Memory B cell (primary cell): ENCODE results near the gene TMEM131L.
"Not testable (repeated sequence)": the region's sequence is repeated elsewhere in the genome, so short reads cannot be mapped to it uniquely, and the experiment has no call there.

Source experiments
- ATAC-seq: fragments of 150-1000 bp; cut with Tn5 transposase; 2 replicates; pipeline ENCODE4 v1.10.0; 2021; ENCODE audit warnings: low read depth, mild to moderate bottlenecking, moderate library complexity
- DNase-seq, 2 donors: peaks; one replicate each; pipeline ENCODE4 v3.0.0; 2022; ENCODE audit warnings: low spot score in 2 of 2
- H3K27ac Mint-ChIP-seq: one replicate; pipeline ENCODE4 v1.8.0; 2022; ENCODE audit warnings: mild to moderate bottlenecking, moderate library complexity, mixed read lengths
- H3K27me3 Mint-ChIP-seq: one replicate; pipeline ENCODE4 v1.8.0; 2022; ENCODE audit warnings: mixed read lengths
- H3K36me3 Mint-ChIP-seq: one replicate; pipeline ENCODE4 v1.8.0; 2022; ENCODE audit warnings: mild to moderate bottlenecking, mixed read lengths
- H3K4me1 Mint-ChIP-seq: one replicate; pipeline ENCODE4 v1.8.0; 2022; ENCODE audit warnings: mixed read lengths
- H3K4me3 Mint-ChIP-seq: one replicate; pipeline ENCODE4 v1.8.0; 2022; ENCODE audit warnings: mild to moderate bottlenecking, moderate library complexity, mixed read lengths
- H3K9me3 Mint-ChIP-seq: one replicate; pipeline ENCODE4 v1.8.0; 2022; ENCODE audit warnings: mixed read lengths

Gene TMEM131L

DNA sequence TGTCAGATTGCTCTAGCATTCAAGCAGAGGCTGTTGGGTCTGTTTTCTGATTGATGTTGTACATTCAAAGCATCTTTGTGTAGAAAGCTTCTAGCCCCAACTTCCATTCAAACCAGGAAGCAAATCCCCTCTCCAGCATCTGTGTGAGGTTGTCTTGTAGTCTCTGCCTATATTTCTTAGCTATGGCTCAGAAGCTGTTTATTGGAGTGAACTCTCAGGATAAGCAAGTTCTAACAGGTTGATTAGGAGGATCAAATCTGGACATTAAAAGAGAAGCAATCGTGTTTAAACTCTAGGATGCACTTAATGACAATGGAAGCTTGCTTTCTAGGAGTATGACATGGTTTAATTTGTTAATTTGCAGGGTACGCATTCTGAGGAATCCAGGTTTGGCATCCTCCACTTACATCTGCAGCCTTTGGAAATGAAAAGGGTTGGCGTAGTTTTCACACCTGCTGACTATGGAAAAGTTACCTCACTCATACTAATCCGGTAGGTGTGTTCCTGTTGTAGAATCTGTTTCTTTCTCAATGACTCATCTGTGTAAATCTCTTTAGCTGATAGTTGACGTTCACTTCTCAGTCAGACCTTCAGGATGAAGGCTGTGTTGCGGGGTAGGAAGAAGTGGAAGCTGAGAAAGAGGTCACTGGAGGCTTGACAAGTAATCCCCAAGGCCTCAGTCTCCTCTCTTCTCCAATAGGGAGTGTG is 129.9 kb downstream of the TMEM131L start:
- Mint-ChIP-seq H3K4me1 (peaks cover 5% of the 10 kb centered on the region), H3K4me3 (no peak overlapping the region), H3K27ac (peak overlapping the region; percentile 79), H3K36me3 (peaks cover 26% of the 10 kb centered on the region), H3K9me3 (no peaks in the 10 kb centered on the region), H3K27me3 (no peaks in the 10 kb centered on the region)
- no peak for DNase-seq
- no peak for ATAC-seq

DNA sequence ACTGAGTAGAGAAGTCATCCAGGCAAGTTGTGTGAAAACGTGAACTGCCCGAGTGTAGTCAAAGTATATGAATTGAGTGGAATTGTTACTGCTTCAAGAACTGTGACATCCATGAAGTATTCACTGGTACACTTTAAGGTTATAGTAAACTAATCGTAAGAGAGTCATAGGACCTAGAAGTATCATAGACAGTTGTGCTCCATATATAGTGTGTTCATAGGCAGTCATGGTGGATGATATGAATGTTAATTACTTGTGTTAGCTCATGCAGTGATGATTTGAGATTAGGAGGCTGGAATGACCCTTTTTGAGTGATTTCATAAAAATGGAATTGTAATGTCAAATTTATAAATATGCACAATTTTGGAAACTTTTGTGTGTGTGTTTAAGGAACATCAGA is 136.6 kb downstream of the TMEM131L start:
- Mint-ChIP-seq H3K36me3 (peaks cover 32% of the 10 kb centered on the region), H3K27ac (peak overlapping the region; percentile 87), H3K4me3 (no peak overlapping the region), H3K4me1 (peaks cover 5% of the 10 kb centered on the region), H3K9me3 (no peaks in the 10 kb centered on the region), H3K27me3 (no peaks in the 10 kb centered on the region)
- ATAC-seq (no peak), DNase-seq (no peak)

DNA sequence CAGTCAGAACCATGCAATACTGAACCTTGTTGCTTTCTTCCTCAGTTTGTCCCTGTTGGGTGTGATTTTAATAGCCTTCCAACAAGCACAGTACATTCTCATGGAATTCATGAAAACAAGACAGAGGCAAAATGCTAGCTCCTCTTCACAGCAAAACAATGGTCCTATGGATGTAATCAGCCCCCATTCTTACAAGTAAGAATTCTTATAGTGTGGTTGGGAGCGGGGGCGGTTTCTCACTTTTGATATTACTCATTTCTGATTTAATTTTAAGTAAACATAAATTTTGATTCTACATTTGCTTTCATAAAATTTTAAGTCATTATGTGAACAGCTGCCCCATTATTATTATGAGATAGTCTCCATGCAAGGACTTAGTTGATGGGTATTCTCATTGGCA is 137.1 kb downstream of the TMEM131L start:
- DNase-seq = no peak
- Mint-ChIP-seq H3K4me1 (peaks cover 5% of the 10 kb centered on the region), H3K4me3 (no peak overlapping the region), H3K27ac (peak overlapping the region; percentile 87), H3K9me3 (no peaks in the 10 kb centered on the region), H3K36me3 (peaks cover 31% of the 10 kb centered on the region), H3K27me3 (no peaks in the 10 kb centered on the region)
- ATAC-seq = no peak

DNA sequence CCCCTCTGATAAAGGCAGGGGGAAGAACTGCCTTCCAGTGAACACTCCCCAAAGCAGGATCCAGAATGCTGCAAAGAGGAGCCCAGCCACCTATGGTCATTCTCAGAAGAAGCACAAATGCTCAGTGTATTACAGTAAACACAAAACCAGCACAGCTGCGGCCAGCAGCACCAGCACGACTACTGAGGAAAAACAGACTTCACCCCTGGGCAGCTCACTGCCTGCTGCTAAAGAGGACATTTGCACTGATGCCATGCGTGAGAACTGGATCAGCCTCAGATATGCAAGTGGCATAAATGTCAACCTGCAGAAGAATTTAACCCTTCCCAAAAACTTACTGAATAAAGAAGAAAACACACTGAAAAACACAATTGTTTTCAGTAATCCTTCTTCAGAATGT is 137.7 kb downstream of the TMEM131L start:
- Mint-ChIP-seq H3K27me3 (no peaks in the 10 kb centered on the region), H3K9me3 (no peaks in the 10 kb centered on the region), H3K4me3 (no peak overlapping the region), H3K36me3 (peaks cover 31% of the 10 kb centered on the region), H3K4me1 (peaks cover 6% of the 10 kb centered on the region), H3K27ac (no peak overlapping the region)
- DNase-seq (no peak), ATAC-seq (no peak)

DNA sequence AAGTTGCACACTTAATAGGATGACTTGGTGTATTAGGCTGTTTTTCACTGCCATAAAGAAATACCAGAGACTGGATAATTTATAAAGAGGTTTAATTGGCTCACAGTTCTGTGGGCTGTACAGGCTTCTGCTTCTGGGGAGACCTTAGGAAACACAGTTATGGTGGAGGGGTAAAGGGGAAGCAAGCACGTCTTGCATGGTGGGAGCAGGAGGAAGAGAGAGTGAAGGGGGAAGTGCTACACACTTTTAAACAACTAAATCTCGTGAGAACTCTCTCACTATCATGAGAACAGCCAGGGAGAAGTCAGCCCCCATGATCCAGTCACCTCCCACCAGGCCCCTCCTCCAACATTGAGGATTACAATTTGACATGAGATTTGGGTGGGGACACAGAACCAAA is 142.9 kb downstream of the TMEM131L start:
- DNase-seq, H3K27me3 Mint-ChIP-seq, H3K4me3 Mint-ChIP-seq, H3K9me3 Mint-ChIP-seq: not testable (repeated sequence)
- ATAC-seq = peak; percentile 93
- Mint-ChIP-seq H3K27ac (peak overlapping the region; percentile 51), H3K4me1 (peaks cover 11% of the 10 kb centered on the region), H3K36me3 (peaks cover 48% of the 10 kb centered on the region)

DNA sequence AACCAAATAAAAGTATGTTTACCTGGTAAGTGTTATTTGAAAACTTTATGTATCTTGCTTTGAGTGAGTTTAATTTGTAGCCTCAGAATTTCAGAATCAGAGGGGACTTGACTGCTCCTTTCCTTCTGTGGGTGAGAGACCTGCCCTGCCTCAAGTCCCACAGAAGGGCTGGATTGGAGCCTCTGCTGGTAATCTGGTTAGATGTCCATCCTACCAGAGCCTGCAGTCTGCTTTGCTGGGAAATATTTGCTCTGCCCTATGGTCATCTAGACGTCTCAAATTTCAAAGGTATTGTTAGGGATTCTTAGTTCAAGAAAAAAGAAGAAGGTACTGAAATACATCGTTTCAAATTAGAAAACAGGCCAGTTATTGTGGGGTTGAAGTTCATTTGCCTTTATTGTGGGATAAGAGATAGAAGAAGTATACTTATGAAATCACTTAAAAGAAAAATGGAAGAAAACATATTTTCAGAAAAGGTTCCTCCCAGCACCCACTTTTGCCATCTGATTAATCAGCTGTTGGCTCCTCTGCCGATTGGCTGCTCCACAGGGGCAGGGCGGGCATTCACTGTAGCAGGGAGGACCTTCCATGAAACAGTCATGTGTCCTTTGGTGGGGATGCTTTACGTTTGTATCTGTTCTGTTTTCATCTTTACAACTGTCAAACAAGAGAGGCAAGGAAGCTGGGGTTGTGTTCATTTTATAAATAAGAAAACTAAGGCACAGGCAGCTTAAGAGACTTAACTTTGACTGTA is 144.6 kb downstream of the TMEM131L start:
- peaks cover 20% of the 10 kb centered on the region for H3K4me1 Mint-ChIP-seq
- H3K36me3 Mint-ChIP-seq = peaks cover 57% of the 10 kb centered on the region
- ATAC-seq (no peak), DNase-seq (no peak)
- no peaks in the 10 kb centered on the region for H3K27me3 Mint-ChIP-seq
- H3K9me3 Mint-ChIP-seq = no peaks in the 10 kb centered on the region
- no peak overlapping the region for H3K4me3 Mint-ChIP-seq
- H3K27ac Mint-ChIP-seq = no peak overlapping the region

DNA sequence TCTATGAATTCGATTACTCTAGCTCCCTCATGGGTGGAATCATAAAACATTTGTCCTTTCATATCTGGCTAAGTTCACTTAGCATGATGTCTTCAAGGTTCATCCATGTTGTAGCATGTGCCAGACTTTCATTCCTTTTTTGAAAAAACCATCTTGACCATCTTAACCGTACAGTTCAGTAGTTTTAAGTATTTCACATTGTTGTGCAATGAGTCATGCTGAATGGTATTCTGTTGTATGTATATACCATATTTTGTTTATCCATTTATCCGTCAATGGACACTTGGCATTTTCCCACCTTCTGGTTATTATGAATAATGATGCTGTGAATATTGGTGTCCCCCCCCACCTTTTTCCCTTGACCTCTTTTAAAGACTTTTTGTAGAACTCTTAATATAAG is 145.5 kb downstream of the TMEM131L start:
- Mint-ChIP-seq H3K36me3 (peaks cover 53% of the 10 kb centered on the region), H3K4me3 (no peak overlapping the region), H3K27me3 (no peaks in the 10 kb centered on the region), H3K4me1 (peaks cover 21% of the 10 kb centered on the region), H3K9me3 (no peaks in the 10 kb centered on the region), H3K27ac (peak overlapping the region; percentile 12)
- DNase-seq (no peak), ATAC-seq (no peak)

DNA sequence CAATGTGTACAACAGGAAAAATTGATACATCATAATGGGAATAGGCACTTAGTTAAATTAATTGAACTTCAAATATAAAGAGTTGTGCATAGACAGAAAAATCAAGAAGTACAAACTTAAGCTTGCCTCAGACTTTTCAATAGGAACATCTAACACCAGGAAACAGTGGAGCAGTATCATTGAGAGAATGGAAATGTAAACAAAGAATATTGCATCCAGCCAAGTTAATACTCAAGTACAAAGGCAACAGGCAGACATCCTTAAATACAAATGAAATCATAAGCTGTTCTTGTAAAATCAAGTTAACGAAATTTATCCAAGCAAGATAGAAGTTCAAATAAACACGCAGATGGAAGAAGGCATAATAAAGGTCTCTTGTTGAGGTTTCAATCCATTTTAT is 146.7 kb downstream of the TMEM131L start:
- peaks cover 21% of the 10 kb centered on the region for H3K4me1 Mint-ChIP-seq
- H3K36me3 Mint-ChIP-seq = peaks cover 57% of the 10 kb centered on the region
- no peak for ATAC-seq
- peak overlapping the region; percentile 12 for H3K27ac Mint-ChIP-seq
- no peaks in the 10 kb centered on the region for H3K9me3 Mint-ChIP-seq
- no peak for DNase-seq
- H3K4me3 Mint-ChIP-seq = no peak overlapping the region
- no peaks in the 10 kb centered on the region for H3K27me3 Mint-ChIP-seq

DNA sequence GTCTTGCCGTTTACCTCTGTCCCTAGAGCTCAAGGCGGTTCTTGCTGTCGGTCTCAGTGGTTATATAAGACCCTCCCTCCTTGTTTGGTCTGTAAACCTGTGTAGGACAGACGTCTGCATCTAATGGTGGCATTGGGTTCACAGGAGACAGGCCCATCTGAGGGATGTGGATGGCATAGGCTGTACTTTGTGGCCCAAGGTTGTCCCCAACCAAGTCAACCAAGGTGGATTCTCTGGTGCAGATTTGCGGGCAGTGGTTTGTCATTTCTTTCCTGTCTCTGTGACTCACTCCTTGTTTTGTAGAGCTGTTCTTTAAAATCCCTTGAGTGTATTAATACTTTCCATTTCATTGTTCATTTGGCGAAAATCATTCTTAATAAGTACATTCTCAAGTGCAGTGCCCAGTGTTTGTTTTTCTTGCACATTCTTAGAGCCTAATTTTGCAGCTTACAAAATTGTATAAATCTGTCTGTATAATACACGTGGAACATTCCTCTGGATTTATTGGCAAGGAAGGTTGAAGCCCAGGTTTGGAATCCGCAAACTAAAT is 149.9 kb downstream of the TMEM131L start:
- peaks cover 15% of the 10 kb centered on the region for H3K4me1 Mint-ChIP-seq
- no peak overlapping the region for H3K4me3 Mint-ChIP-seq
- H3K27ac Mint-ChIP-seq = peak overlapping the region; percentile 76
- H3K9me3 Mint-ChIP-seq = no peaks in the 10 kb centered on the region
- H3K36me3 Mint-ChIP-seq = peaks cover 48% of the 10 kb centered on the region
- ATAC-seq (no peak), DNase-seq (no peak)
- H3K27me3 Mint-ChIP-seq = no peaks in the 10 kb centered on the region

DNA sequence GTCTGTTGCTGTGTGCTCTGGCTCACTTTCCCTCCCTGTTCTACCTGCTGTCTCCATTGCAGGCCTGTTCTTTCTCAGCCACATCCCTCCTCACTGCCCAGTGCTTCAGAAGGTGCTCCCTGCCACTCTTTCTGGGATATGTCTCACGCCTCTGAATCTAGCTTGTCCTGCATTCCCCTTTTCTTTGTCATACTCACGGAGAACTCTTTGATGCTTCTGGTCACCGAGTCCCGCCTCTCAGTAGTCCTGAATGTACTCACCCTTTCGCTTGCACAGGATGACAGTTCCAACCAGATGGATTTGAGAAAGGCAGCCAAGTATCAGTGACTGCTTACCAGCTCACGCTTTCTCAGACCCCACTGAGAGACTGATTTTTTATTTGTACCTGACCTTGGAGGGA is 152.7 kb downstream of the TMEM131L start:
- Mint-ChIP-seq H3K27ac (peak overlapping the region; percentile 29), H3K36me3 (peaks cover 46% of the 10 kb centered on the region), H3K9me3 (no peaks in the 10 kb centered on the region), H3K4me3 (no peak overlapping the region), H3K4me1 (peaks cover 15% of the 10 kb centered on the region), H3K27me3 (no peaks in the 10 kb centered on the region)
- ATAC-seq = no peak
- no peak for DNase-seq

DNA sequence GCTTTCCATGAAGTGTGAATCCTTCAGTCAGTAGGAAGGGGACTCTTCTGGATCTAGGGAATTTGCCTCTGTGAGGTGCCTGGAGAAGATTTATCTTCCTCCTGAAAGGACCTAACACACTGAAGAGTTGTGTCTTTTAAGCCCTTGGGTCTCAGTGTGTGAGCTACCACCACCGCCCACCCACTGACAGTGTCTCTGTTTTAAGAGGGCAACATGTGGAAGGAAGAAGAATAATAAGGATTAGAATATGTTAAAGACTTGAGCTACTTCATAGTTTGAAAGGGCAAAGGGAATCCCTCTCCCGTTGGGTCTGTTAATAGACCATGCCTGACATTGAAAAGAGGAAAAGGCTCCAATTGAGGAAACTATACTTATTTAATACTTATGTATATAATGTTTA is 153.7 kb downstream of the TMEM131L start:
- no peaks in the 10 kb centered on the region for H3K9me3 Mint-ChIP-seq
- H3K4me1 Mint-ChIP-seq = peaks cover 9% of the 10 kb centered on the region
- no peak overlapping the region for H3K4me3 Mint-ChIP-seq
- peaks cover 41% of the 10 kb centered on the region for H3K36me3 Mint-ChIP-seq
- peak overlapping the region; percentile 45 for H3K27ac Mint-ChIP-seq
- DNase-seq (no peak), ATAC-seq (no peak)
- no peaks in the 10 kb centered on the region for H3K27me3 Mint-ChIP-seq

DNA sequence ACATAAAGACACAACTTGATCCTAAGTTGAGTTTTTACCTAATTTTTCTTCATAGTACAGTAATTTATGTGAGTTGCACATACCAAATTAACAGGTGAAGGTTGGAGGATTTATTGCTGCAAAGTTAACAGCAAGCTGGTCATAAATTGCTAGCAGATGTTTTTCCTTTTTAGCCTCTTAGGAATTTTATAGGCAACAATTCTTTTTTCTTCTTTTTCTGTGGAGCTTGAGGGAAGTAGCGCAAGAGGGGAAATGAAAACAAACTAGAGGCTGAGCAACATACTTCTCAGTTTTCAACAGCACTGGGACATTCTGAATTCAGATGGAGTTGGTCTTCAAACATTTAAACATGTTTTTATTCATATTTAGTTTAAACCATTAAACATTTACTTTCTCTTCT is 154.2 kb downstream of the TMEM131L start:
- Mint-ChIP-seq H3K4me1 (peaks cover 5% of the 10 kb centered on the region), H3K27ac (no peak overlapping the region), H3K4me3 (no peak overlapping the region), H3K36me3 (peaks cover 39% of the 10 kb centered on the region), H3K9me3 (no peaks in the 10 kb centered on the region), H3K27me3 (no peaks in the 10 kb centered on the region)
- ATAC-seq (no peak), DNase-seq (no peak)

DNA sequence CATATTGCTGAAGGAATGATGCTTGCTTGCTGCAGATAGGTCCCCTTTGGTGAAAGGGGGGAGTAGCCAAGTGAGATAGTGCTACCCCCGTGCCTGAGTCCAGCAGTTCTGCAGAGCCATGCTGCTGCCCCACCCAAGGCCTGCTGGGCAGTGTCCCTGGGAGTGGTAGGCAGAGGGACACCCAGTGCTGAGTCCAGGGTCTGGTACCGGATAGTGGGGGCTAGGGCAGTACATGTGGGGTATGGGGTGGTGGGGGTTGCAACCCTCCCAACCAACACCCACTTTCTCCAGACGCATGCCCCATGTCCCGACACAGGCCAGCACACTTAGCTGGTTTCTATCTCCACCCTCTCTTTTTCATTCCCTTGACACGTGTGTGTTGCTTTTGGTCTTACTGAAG is 155.9 kb downstream of the TMEM131L start:
- H3K36me3 Mint-ChIP-seq = peaks cover 41% of the 10 kb centered on the region
- DNase-seq = no peak
- H3K27me3 Mint-ChIP-seq = no peaks in the 10 kb centered on the region
- H3K4me3 Mint-ChIP-seq = no peak overlapping the region
- peaks cover 4% of the 10 kb centered on the region for H3K4me1 Mint-ChIP-seq
- no peak overlapping the region for H3K27ac Mint-ChIP-seq
- H3K9me3 Mint-ChIP-seq = no peaks in the 10 kb centered on the region
- ATAC-seq = no peak

DNA sequence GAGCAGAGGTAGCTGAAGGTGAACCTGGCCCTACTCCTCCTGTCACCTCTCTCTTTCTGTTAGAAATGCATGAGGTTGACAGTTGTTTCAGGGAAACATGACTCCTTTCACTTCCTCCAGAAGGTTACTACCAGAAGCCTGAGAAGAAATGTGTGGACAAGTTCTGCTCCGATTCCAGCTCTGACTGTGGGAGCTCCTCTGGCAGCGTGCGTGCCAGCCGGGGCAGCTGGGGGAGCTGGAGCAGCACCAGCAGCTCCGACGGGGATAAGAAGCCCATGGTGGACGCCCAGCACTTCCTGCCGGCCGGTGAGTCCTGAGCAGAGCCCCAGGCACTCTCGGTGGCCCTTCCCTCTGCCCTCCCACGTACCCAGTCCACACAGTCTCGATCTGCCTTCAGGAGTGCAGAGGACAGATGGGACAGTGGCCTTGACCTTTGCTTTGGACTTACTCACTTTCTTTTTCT is 156.6 kb downstream of the TMEM131L start:
- H3K4me1 Mint-ChIP-seq = peaks cover 4% of the 10 kb centered on the region
- H3K27me3 Mint-ChIP-seq = no peaks in the 10 kb centered on the region
- H3K4me3 Mint-ChIP-seq = no peak overlapping the region
- H3K36me3 Mint-ChIP-seq = peaks cover 42% of the 10 kb centered on the region
- DNase-seq = no peak
- no peaks in the 10 kb centered on the region for H3K9me3 Mint-ChIP-seq
- no peak for ATAC-seq
- H3K27ac Mint-ChIP-seq = peak overlapping the region; percentile 62
